DMS 273 (cell line): ENCODE results near the gene DUS3L.
"Not testable (repeated sequence)": the region's sequence is repeated elsewhere in the genome, so short reads cannot be mapped to it uniquely, and the experiment has no call there.

Experiments
- DNase-seq: peaks from one replicate; lab custom pipeline; 2025; ENCODE audit not compliant: unreplicated experiment; lab: John Stamatoyannopoulos, UW

The DUS3L gene

DNA sequence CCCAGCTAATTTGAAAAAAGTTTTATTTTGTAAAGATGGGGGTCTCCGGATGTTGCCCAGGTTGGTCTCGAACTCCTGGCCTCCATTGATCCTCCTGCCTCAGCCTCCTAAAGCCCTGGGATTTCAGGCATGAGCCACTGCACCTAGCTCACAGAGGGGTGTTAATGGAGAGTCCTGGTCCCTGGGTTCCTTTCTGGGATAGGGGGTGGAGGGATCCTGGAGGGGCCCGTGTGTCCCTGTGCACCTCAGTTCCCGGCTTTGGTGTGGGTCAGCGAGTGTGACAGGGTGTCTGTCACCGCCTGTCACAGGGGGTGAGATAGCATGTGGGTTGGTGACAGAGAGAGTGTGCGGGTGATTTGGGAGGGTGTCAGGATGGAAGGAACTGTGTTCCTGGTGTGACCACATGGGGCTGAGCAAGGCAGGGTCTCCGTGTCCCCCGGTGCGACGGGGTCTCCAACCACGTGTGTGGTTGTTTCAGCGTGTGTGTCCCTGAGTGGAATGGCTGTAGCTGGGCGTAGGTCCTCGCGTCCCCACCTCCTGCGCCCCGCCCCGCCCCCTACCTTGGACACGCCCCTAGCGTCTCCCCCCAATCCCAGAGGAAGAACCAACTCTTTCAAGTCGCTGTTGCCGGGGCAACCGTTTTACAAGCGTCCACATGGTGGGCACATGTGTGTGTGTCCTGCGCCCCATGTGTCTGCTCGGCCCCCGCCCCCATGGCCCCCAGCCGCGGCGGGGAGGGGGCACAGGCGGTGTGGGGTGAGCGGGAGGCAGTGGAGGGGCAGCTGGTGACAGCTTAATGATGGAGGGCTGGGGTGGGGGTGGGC is 11.0 kb upstream of the DUS3L start:
- DNase-seq = peak; percentile 98

DNA sequence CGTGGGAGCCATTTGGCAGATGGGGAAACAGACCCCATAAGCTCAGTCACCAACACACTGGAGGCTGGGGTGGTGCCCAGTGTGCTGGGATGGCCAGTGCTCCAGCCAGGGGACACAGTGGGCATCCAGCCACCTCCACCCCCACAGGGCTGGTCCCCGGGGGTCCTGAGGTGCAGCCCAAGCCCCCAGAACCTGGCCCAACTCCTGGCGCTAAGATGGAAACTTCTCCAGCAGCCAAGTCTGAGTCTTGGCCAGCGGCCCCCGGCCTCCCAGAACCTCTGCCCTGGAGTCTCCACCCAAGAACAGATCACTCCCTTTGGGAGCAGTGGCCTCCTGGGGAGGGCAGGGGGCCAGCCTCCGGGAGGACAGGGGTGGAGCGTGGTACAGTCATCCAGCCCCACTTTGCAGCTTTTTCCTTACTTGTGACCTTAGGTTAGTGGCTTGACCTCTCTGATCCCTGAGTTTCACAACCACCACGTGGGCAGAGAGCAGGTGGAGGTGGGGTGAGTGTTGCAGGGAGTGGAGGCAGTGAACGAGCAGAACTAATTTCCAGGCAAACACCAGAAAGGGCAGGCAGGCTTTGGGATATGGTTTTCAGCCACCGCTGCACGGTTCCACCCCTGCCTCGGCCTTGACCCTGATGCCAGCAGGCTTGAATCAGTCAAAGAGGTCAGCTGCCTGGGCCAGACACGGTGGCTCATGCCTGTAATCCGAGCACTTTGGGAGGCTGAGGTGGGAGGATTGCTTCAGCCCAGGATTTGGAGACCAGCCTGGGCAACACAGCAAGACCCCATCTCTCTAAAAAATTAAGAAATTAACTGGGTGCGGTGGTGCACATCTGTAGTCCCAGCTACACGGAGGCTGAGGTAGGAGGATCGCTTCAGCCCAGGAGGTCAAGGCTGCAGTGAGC is 9.7 kb upstream of the DUS3L start:
- DNase-seq = no peak

DNA sequence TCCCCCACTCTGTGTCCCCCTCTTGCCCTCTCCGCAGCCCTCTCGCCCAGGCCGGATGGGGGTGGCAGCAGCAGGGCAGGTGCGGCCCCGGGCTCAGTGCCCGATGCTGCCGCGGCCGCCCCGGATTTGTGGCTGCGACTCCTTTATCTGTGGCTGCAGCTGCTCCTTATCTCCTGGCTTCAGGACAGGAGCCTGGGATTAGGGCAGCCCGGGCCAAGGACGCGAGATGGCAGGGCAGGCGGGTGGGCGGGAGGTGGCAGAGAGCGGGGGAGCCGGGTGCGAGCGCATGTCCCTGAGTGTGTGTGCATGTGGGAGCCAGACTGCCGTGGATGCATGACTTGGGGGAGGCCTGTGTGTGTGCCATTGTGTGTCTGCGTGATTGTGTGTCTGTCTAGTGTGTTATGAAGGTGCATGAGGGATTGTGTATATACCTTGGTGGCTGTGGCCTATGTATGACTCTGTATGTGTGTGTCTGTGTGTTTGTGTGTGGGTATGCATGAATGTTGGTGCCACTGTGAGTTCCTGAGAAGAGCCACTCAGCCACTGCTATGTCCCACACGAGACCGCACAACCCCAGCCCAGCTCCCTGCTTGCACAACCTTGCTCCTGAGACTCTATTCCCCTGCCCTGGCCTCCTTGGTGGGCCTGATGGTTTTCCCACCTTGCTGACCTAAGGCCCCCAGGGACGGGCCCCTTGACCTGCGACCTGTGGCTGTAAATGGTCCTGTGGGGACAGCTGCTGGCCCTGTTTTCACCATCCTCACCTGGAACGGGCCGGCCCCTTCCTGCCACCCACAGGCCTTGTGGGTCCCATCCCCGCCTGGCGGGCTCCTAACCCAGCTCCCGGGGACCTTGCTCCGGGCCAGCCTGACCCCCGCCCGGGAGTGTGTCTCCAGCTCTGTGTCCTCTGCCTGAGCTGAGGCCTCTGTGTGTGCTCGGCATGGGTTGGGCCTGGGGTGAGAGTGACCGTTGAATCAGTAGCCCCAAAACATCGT is 8.6 kb upstream of the DUS3L start:
- peak; percentile 69 for DNase-seq

DNA sequence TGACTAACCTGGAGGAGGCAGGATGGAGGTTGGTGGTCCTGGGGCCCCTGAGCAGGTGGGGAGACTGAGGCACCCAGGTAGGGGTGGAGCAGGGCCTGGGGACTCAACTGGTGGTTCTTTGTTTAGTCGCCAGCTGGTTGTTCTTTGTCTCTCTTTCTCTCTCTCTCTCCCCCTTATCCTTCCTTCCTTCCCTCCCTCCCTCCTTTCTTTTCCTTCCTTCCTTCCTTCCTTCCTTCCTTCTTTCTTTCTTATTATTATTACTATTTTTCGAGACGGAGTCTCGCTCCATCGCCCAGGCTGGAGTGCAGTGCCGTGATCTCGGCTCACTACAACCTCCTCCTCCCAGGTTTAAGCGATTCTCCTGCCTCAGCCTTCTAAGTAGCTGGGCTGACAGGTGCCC is 7.3 kb upstream of the DUS3L start:
- no peak for DNase-seq

DNA sequence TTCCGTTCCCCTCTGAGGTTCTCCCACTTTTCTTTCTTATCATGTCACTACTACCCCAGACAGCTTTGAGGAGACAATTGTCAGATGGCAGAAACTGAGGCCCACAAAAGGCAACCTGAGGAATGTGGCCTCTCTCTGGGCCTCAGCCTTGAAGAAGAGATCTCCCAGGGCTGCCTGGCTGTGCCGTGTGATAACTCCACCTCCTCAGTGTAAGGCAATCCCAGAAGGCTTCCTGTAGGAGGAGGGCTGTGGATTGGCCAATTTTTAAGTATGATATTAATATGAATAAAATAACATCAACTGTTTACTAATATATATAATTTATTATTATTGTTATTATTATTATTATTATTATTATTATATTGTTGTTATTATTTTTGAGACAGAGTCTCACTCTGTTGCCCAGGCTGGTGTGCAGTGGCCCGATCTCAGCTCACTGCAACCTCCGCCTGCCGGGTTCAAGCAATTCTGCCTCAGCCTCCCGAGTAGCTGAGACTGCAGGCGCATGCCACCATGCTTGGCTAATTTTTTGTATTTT is 4.5 kb upstream of the DUS3L start:
- no peak for DNase-seq

DNA sequence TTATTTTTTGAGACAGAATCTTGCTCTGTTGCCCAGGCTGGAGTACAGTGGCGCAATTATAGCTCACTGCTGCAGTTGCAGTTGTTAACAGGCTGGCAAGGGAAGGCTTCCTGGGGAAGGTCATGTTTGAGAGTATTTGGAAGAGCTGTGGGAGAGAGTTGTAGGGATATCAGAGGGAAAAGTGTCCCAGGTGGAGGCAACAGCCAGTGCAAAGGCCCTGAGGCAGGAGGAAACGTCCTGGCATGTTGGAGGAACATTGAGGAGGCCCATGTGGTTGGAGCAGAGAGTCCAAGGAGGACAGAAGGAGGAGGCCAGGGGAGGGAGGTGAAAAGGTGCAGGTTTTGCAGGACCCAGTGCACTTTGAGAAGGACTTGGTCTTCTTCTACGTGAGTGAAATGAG is 2.2 kb upstream of the DUS3L start:
- DNase-seq = no peak

DNA sequence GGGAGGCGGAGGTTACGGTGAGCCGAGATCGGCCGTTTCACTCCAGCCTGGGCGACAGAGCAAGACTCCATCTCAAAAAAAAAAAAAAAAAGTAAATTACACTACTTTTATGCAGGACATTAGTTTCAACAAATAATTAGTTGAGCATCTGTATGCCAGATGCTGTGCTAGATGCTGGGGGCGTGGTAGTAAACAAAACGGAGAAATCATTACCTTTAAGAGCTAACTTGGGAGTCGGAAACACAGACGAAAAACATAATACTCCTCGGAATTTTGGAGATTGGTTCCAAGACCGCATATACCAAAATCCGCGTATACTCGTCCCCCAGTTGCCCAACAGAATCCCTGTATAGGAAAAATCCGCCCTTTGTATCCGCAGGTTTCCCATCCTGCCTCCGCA is 1.3 kb upstream of the DUS3L start:
- DNase-seq = no peak

DNA sequence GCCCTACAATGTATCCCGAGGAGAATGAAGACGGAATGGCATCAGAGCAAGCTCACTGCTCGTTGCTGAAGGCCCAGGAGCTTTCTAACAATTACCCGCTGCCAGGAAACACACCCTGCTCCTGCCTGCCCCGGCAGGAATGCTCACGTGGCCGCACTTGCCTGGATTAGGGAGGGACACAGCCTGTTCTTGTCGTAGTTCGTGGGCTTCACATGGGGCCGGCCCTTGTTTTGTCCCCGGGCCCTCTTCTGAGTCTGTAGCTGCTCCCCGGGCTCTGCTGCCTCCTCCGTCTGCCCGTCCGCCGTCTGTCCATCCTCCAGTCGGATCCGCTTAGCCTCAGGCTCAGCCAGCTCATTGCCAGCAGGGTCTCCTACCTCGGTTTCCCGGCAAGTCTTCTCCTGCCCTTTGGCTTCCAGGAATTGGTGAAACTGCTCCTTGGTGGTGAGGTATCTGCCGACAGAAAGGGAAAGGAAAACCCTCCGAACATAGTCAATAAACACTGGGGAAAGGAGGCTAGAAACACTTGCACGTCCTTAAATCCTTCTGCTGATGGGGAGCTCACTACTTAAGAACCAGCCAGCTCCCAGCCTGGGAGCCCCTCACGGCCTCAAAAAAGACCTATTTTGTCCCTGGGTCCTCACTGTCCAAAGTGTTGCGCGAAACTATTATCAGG is 941 bp downstream of the DUS3L start:
- DNase-seq = no peak

DNA sequence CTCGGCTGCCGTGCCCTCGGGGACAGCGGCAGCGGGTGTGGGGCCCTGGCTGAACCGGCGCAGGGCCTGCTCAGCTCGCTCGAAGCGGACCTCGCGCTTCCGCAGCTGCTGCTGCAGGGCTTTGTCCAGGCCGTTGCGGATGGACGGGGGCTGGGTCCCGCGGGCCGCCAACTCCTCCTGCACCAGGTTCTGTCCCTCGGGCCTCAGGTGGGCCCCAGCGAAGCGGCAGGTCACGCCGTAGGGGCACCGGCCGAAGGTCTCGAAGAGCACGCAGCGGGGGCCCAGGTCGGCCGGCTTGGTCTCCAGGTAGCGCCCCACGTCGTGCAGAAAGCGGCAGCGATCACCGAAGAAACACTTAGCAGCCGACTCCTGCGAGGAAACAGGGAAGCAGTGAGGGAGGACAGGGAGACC is 1.6 kb downstream of the DUS3L start:
- no peak for DNase-seq

DNA sequence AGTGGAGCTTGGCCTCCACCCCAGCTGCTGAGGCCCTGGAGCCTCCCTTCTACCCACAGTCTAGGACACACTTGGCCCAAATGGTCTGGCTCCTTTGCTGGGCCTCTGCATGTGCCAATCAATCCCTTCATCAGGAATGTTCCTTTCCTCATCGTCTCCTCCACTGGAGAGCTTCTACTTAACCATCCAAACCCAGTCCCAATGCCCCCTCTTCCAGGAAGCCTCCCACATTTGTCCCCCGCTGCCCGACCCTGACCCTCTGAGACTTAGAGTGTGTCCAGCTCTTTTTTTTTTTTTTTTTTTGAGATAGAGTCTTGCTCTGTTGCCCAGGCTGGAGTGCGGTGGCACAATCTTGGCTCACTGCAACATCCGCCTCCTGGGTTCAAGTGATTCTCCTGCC is 2.5 kb downstream of the DUS3L start:
- no peak for DNase-seq

DNA sequence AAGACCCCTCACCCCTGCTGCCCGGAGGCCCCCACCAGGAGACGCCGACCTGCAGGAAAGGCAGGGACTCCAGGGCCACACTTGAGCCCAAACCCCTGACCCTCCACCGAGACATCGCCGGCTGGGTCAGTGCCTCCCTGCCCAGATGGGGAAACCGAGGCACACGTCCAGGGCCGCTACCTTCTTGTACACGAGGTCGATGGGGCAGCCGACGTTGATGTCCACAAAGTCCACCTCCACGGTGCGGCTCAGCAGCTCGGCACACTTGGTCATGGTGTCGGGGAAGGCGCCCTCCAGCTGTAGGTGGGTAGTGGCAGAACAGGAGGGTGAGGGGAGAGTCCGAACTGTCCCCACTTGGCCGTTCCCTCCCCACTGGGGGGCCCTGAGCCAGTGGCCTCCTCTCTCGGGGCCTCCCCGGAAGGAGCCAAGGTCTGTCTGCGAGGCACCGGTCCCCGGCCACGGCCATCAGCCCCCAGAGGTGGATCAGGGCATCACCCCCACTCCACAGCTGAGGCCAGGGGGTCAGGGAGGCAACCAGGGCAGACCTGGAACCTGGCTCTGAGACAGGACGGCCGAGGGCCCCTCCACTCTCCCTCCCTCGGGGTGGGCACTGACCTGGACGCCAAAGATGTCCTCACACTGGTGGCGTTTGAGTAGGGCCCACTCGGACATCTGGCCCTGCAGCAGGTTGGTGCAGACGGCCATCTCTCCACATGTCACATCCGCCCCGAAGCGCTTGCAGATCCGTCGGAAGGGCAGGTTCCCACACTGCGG is 3.4 kb downstream of the DUS3L start:
- DNase-seq = no peak

DNA sequence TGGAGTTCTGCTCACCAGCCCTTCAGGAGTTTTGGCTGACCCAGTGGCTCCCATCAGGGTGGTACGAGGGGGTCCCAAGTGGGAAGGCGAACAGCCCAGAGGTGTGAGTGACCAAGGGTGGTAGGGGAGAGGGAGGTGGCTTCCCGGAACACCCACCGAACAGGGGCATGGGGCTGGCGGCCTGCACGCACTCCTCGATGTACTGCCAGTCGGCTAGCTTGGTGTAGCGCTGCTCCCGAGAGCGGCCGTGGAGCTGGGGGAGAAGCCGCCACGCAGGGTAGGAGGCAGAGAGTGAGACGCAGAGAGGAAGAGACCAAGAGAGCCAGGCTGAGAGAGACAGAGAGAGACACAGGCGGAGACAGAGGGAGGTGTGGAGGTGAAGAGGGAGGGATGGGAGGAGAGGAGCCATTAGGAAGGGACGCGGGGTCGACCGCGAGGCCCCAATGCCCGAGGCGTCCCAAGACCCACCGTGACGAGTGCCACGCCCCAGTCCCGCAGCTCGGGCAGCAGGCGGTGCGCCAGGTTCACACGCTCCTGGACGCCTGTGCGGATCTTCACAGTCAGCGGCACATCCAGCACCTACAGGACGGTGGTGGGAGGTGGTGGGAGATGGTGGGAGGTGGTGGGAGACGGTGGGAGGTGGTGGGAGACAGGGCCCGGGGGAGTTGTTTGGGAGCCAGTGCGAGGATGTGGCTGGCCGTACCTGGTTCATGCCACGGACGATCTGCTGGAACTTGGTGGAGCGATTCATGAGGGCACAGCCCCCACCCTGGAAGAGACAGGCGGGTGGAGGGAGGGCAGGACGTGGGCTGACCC is 4.2 kb downstream of the DUS3L start:
- DNase-seq = no peak

DNA sequence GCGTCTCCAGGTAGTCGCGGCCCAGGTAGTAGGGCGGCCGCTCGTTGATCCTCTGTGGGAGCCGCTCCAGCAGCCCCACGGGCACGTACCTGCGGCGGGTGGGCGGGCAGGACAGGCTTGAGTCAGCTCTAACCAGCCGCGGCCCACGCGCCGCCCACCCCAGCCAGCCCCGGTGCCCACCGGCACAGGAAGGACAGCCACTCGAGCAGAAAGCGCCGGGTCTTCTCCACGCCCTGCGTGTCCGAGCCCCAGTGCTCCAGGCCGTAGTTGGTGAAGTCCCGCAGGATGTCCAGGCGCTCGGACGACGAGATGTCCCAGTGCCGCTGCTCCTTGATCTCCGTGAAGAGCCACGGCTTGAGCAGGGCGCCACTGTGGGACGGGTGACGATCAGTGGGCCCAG is 5.5 kb downstream of the DUS3L start:
- DNase-seq = no peak

DNA sequence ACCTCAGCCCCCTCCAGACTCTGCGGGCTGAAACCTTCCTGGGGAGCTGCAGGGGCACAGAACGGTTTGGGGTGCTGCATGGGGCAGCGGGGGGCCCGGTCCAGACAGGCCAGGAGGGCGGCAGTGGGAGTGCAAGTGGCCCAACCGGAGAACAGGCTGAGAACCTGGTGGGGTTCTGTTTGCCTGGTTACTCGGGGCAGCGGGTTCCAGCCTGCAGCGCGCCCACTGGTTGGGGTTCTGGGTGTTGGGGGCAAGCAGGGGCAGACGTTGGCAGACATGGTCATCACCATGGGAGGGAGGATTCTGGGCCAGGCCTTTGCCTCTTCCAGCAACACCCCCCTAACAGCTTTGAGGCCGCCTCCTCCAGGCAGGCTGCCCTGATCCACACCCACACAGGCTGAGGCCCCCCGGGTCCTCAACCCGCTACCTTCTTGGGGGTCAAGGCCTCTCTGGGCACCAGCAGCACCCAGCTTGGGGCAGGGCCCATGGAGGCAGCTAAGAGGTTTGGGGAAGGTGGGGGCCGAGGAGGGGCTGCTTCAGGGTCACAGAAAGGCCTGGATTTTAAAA is 6.3 kb downstream of the DUS3L start, which contains the start of gene PRR22:
Gene PRR22, minus strand, starts transcription at position 166 of the 567 bp plus-strand sequence. Its CDS starts 86 bp downstream, at position 80.
- no peak for DNase-seq

DNA sequence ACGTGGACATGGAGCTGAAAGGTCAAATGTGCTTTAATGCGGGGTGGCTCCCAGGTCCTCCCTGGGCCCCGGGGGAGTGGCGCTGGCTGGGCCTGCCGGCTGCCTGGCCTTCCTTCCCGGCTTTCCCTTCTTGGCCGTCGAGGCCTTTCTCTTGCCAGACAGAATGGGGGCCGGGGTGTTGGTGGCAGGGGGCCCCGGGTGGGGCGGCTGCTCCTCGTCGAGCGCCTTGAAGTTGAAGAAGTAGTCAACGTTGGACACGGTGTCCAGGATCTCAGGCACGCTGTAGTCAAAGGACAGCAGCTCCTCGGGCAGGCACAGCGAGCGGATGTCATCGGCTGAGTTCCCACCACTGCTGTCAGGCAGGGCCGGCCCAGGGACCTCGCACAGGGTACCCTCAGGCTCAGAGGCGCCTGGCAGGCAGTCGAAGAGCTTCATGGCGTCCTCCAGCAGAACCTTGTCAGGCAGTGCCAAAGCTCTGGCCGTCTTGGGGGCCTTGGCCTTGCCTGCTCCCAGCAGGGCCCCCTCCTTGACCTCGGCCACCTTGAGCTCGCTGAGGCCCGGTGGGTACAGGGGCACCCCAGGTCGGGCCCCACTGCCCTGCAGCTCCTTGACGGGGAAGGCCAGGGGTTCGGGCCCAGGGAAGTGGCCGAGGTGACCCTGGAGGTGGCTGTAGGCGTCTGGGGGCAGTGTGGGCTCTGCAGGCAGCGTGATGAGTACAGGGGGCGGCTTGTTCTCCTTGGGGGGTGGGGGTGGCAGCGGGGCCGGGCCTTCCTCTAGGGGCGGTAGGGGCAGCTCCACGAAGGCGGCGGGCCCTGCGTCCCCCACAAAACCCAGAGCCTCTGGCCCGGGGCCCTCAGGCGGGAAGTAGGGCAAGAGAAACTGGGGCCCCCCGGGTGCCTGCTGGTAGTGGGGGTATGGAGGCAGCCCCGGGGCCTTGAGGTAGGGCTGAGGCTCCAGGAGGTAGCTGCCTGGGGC is 7.7 kb downstream of the DUS3L start:
- no peak for DNase-seq

DNA sequence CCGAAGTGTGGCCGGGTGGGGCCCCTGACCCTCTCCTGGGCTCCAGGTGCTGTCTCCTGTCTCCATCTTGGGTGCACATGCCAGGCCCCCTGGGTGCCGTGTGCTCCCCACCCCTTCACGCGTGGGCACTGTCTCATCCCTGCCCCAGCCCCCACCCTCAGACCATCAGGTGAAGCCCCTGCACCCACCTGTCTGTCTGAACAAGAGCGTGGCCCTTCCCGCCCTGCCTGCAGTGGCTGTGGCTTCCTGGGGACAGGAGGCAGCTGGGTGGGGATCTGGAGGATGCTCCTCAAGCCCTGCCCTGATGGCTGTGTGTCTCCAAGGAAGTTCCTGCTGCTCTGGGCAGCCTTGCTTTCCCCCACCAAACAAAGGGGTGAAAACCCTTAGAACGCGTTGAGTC is 8.6 kb downstream of the DUS3L start:
- no peak for DNase-seq

DNA sequence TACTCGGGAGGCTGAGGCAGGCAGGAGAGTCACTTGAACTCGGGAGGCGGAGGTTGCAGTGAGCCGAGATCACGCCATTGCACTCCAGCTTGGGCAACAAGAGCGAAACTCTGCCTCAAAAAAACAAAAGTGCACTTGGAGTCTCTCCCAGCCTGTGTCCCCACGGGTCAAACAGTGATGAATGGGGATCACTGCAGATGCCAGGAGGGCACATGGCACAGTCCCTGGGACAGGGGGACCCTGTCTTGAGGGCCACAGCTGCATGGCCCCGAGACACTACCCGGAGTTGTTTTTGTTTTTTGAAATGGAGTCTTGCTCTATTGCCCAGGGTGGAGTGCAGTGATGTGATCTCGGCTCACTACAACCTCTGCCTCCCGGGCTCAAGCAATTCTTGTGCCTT is 10.0 kb downstream of the DUS3L start:
- not testable (repeated sequence) for DNase-seq
